Measurements from ENCODE around the gene C11orf86.

GRCh38 chr11:66987158-66987620 is 12.1 kb downstream of the C11orf86 start:
- no peak for TF ChIP-seq POLR2A (IDR thresholded peaks at IDR 0.05; ENCODE audit: low read length)
- no peak for TF ChIP-seq GATA1 (IDR thresholded peaks at IDR 0.05; ENCODE audit: low read depth, low read length)
